ENCODE data around the gene ALLC. TPM values are rescaled to one million over a fixed set of nuclear protein-coding genes. Genes with fewer than 3 reads are reported as not detected.

The ALLC gene
- total RNA-seq, 2 donors from 2014 or later = 5.2 TPM; not detected in 1

GRCh38 chr2:3637692-3638455 is 20.1 kb upstream of the ALLC start:
- H3K27ac ChIP-seq = no peak overlapping the region
- intact Hi-C loops (cut with DNase I) = no loop called here
- H3K9me3 ChIP-seq = no peaks in the 10 kb centered on the region
- no peaks in the 10 kb centered on the region for H3K27me3 ChIP-seq (replicated peaks; ENCODE audit: insufficient read depth)
- no peak overlapping the region for H3K4me3 ChIP-seq
- H3K4me1 ChIP-seq (replicated peaks) = no peaks in the 10 kb centered on the region
- no peaks in the 10 kb centered on the region for H3K36me3 ChIP-seq
- TF ChIP-seq POLR2A (IDR thresholded peaks at IDR 0.05) = no peak
- TF ChIP-seq POLR2AphosphoS5 (IDR thresholded peaks at IDR 0.05) = no peak
- TF ChIP-seq CTCF (IDR thresholded peaks at IDR 0.05) = no peak
- no peak for DNase-seq (ENCODE audit: low spot score)
- 92% methylated on average over 30 of the region's 30 CpGs for WGBS

- Histone ChIP-seq H3K27ac (no peak overlapping the region), H3K36me3 (no peaks in the 10 kb centered on the region), H3K27me3 (replicated peaks; ENCODE audit: insufficient read depth) (no peaks in the 10 kb centered on the region), H3K4me1 (replicated peaks) (no peaks in the 10 kb centered on the region), H3K9me3 (no peaks in the 10 kb centered on the region), H3K4me3 (no peak overlapping the region)
- DNase-seq (ENCODE audit: low spot score) = no peak
- no peak for TF ChIP-seq POLR2A (IDR thresholded peaks at IDR 0.05)
- no peak for TF ChIP-seq POLR2AphosphoS5 (IDR thresholded peaks at IDR 0.05)
- TF ChIP-seq CTCF (IDR thresholded peaks at IDR 0.05) = no peak
- intact Hi-C loops (cut with DNase I) = no loop called here
- WGBS = 89% methylated on average over 8 of the region's 8 CpGs
Measured at GRCh38 chr2:3638456-3638810, 19.6 kb upstream of the ALLC start.

GRCh38 chr2:3639015-3639630 is 18.9 kb upstream of the ALLC start:
- DNase-seq (ENCODE audit: low spot score) = no peak
- Histone ChIP-seq H3K27me3 (replicated peaks; ENCODE audit: insufficient read depth) (no peaks in the 10 kb centered on the region), H3K4me3 (no peak overlapping the region), H3K36me3 (no peaks in the 10 kb centered on the region), H3K9me3 (no peaks in the 10 kb centered on the region), H3K27ac (no peak overlapping the region), H3K4me1 (replicated peaks) (no peaks in the 10 kb centered on the region)
- intact Hi-C loops (cut with DNase I) = no loop called here
- TF ChIP-seq POLR2AphosphoS5 (IDR thresholded peaks at IDR 0.05) (no peak), POLR2A (IDR thresholded peaks at IDR 0.05) (no peak), CTCF (IDR thresholded peaks at IDR 0.05) (no peak)
- 77% methylated on average over 10 of the region's 10 CpGs for WGBS

DNA sequence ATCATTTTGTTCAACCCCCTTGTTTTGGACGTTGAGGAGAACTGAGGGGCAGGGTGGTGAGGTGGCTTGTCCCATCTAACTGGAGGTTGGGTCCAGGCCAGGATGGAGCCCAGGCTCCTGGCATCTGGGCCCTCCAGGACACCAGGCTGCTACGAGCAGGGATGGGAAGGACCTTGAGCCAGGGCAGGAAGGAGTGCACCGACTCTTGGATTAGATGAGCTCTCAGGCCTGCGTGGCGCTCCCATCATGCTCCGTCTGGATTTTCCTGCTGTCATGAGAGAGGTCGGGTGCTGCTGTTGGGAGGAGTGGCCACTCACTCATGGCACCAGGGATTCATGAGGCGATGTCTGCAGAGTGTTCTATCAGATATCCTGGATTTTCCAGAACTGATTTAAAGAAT is 18.3 kb upstream of the ALLC start:
- WGBS = 83% methylated on average over 8 of the region's 8 CpGs

More for the DNA sequence above, 18.3 kb upstream of the ALLC start:
- TF ChIP-seq POLR2A (IDR thresholded peaks at IDR 0.05) = no peak
- TF ChIP-seq CTCF (IDR thresholded peaks at IDR 0.05) = no peak
- no peak for TF ChIP-seq POLR2AphosphoS5 (IDR thresholded peaks at IDR 0.05)
- no peaks in the 10 kb centered on the region for H3K9me3 ChIP-seq
- intact Hi-C loops (cut with DNase I) = loop anchor here (10.0 kb wide), 1 partner anchor 55 kb away; no protein-coding TSS in a partner anchor
- no peaks in the 10 kb centered on the region for H3K36me3 ChIP-seq
- H3K4me3 ChIP-seq = no peak overlapping the region
- no peaks in the 10 kb centered on the region for H3K4me1 ChIP-seq (replicated peaks)
- H3K27me3 ChIP-seq (replicated peaks; ENCODE audit: insufficient read depth) = no peaks in the 10 kb centered on the region
- no peak overlapping the region for H3K27ac ChIP-seq
- DNase-seq (ENCODE audit: low spot score) = no peak

All from prostate gland (tissue), 2 donors.